HCT116 (cell line): ENCODE results near the gene ANKS1A. TPM values are rescaled to one million over a fixed set of nuclear protein-coding genes. Genes with fewer than 3 reads are reported as not detected.

Source experiments
- ATAC-seq: fragments of 200-7000 bp; cut with Tn5 transposase; 2 replicates; pipeline ENCODE4 v1.9.1; 2020; ENCODE audit warnings: mild to moderate bottlenecking, moderate library complexity
- BruUV-seq: library from RNA; stranded (reverse); fragments of 400-500 nt; replicated peaks from 2 replicates; lab custom pipeline; 2021; lab: Mats Ljungman, UMichigan
- CTCF ChIA-PET: fragments of 300-600 bp; sonication (Branson Sonifier 250); formaldehyde crosslinking; loops from one replicate; lab custom pipeline; 2021; ENCODE audit warnings: antibody characterized with exemption; lab: Charles Lee
- POLR2A ChIA-PET: fragments of 300-600, 350-600 bp; sonication (Branson Sonifier 250); formaldehyde crosslinking; loops from one replicate; lab custom pipeline; 2021; ENCODE audit warnings: antibody characterized with exemption; lab: Charles Lee
- RAD21 ChIA-PET, 2 experiments: fragments of 300-600 bp; sonication (Branson Sonifier 250); formaldehyde crosslinking; loops; one replicate each; lab custom pipeline; 2023; ENCODE audit warnings: low total read pairs in 2 of 2; ENCODE audit not compliant: uncharacterized antibody in 2 of 2, unreplicated experiment in 2 of 2, low non-redundant PET in 1 of 2; lab: Charles Lee
- DNase-seq: peaks from one replicate; pipeline ENCODE4 v3.0.0-alpha.2; 2010; ENCODE audit warnings: low read depth, low spot score
- H2AFZ ChIP-seq: fragments of 200-600 bp; shearing (Covaris generic), sonication (generic); 2 replicates; pipeline ENCODE4 v1.6.1; 2017; ENCODE audit warnings: low read depth, mixed run types, mixed read lengths, antibody characterized with exemption, low read length; ENCODE audit not compliant: poor library complexity, severe bottlenecking
- H3K27ac ChIP-seq: 2 replicates; pipeline ENCODE4 v1.5.1; 2012; ENCODE audit warnings: low read depth, low read length
- H3K27me3 ChIP-seq: fragments of 200-600 bp; sonication (generic); 2 replicates; pipeline ENCODE4 v1.6.1; 2016; ENCODE audit warnings: mixed run types, low read length, mixed read lengths; ENCODE audit not compliant: insufficient read depth
- H3K36me3 ChIP-seq, 2 experiments: fragments of 200-500 bp in 1 of 2; fragments of 200-600 bp in 1 of 2; sonication (Bioruptor generic) in 1 of 2; sonication (generic) in 1 of 2; 2 replicates each; pipeline versions ENCODE4 v1.5.1 to v1.6.1; 2014 to 2016; ENCODE audit warnings: low read length in 2 of 2, inconsistent platforms in 1 of 2, mixed read lengths in 1 of 2, mixed run types in 1 of 2; ENCODE audit not compliant: insufficient read depth in 2 of 2, control insufficient read depth in 1 of 2
- H3K4me1 ChIP-seq, 2 experiments: fragments of 200-600 bp in 1 of 2; sonication (generic) in 1 of 2; 2 replicates each; pipeline versions ENCODE4 v1.5.1 to v1.6.1; 2012 to 2017; ENCODE audit warnings: low read length in 2 of 2, inconsistent platforms in 1 of 2, mild to moderate bottlenecking in 1 of 2, mixed read lengths in 1 of 2, mixed run types in 1 of 2, moderate library complexity in 1 of 2; ENCODE audit not compliant: insufficient read depth in 2 of 2, control insufficient read depth in 1 of 2
- H3K4me2 ChIP-seq: fragments of 200-600 bp; sonication (generic); 2 replicates; pipeline ENCODE4 v1.6.1; 2017; ENCODE audit warnings: mixed run types, low read length, mixed read lengths
- H3K4me3 ChIP-seq, 2 experiments: fragments of 200-600 bp in 1 of 2; sonication (generic) in 1 of 2; replicated peaks in 1 of 2; 2 replicates each; pipeline ENCODE4 v1.5.1; 2011 to 2016; ENCODE audit warnings: low read length in 2 of 2, control low read depth in 1 of 2, low read depth in 1 of 2, mild to moderate bottlenecking in 1 of 2, mixed read lengths in 1 of 2, mixed run types in 1 of 2
- H3K79me2 ChIP-seq: fragments of 200-600 bp; sonication (generic); 2 replicates; pipeline ENCODE4 v1.6.1; 2017; ENCODE audit warnings: mild to moderate bottlenecking, mixed run types, low read length, moderate library complexity, mixed read lengths; ENCODE audit not compliant: insufficient read depth
- H3K9ac ChIP-seq: fragments of 200-600 bp; sonication (generic); 2 replicates; pipeline ENCODE4 v1.6.1; 2016; ENCODE audit warnings: low read length, mixed read lengths
- H3K9me2 ChIP-seq: fragments of 200-600 bp; sonication (generic), shearing (Covaris generic); 2 replicates; pipeline ENCODE4 v1.6.1; 2017; ENCODE audit warnings: mixed run types, mild to moderate bottlenecking, moderate library complexity; ENCODE audit not compliant: insufficient read depth
- H3K9me3 ChIP-seq, 2 experiments: fragments of 200-500 bp in 1 of 2; fragments of 200-600 bp in 1 of 2; sonication (Bioruptor generic) in 1 of 2; sonication (generic) in 1 of 2; 2 replicates each; pipeline ENCODE4 v1.6.1; 2014 to 2017; ENCODE audit warnings: low read length in 2 of 2, mixed read lengths in 2 of 2, inconsistent platforms in 1 of 2, low read depth in 1 of 2, mild to moderate bottlenecking in 1 of 2, mixed run types in 1 of 2, moderate library complexity in 1 of 2; ENCODE audit not compliant: control insufficient read depth in 1 of 2, insufficient read depth in 1 of 2
- H4K20me1 ChIP-seq: fragments of 200-600 bp; sonication (generic), shearing (Covaris generic); 2 replicates; pipeline ENCODE4 v1.6.1; 2017; ENCODE audit warnings: mixed run types, mild to moderate bottlenecking, moderate library complexity; ENCODE audit not compliant: insufficient read depth
- ATF3 ChIP-seq: IDR thresholded peaks from 2 replicates; pipeline ENCODE4 v1.6.1; 2012
- CBX3 ChIP-seq: IDR thresholded peaks from 2 replicates; pipeline ENCODE4 v1.6.1; 2012; ENCODE audit warnings: low read depth
- CEBPB ChIP-seq: IDR thresholded peaks from 2 replicates; pipeline ENCODE4 v1.6.1; 2012; ENCODE audit warnings: low read depth
- CTCF ChIP-seq, 3 experiments: fragments of 200-600 bp in 1 of 3; sonication (generic) in 1 of 3; IDR thresholded peaks in 2 of 3; conservative IDR thresholded peaks in 1 of 3; 2 replicates each; pipeline ENCODE4 v1.5.1; 2012 to 2017; ENCODE audit warnings: low read depth in 2 of 3, low read length in 2 of 3, antibody characterized with exemption in 1 of 3, borderline replicate concordance in 1 of 3, control low read depth in 1 of 3, mild to moderate bottlenecking in 1 of 3, mixed read lengths in 1 of 3, mixed run types in 1 of 3, moderate library complexity in 1 of 3; ENCODE audit not compliant: insufficient read depth in 1 of 3
- EGR1 ChIP-seq: IDR thresholded peaks from 2 replicates; pipeline ENCODE4 v1.6.1; 2012; ENCODE audit warnings: low read depth
- ELF1 ChIP-seq: IDR thresholded peaks from 2 replicates; pipeline ENCODE4 v1.6.1; 2012; ENCODE audit warnings: low read depth, borderline replicate concordance
- EZH2phosphoT487 ChIP-seq: fragments of 200-600 bp; IDR thresholded peaks from 2 replicates; pipeline ENCODE4 v1.6.1; 2018; ENCODE audit warnings: antibody characterized with exemption, borderline replicate concordance
- FOSL1 ChIP-seq: IDR thresholded peaks from 2 replicates; pipeline ENCODE4 v1.6.1; 2012; ENCODE audit warnings: low read depth
- JUND ChIP-seq: IDR thresholded peaks from 2 replicates; pipeline ENCODE4 v1.6.1; 2012
- POLR2A ChIP-seq: IDR thresholded peaks from 2 replicates; pipeline ENCODE4 v1.7.0; 2011; ENCODE audit warnings: borderline replicate concordance; ENCODE audit not compliant: insufficient read depth, insufficient read length; ENCODE audit errors: extremely low read depth
- POLR2AphosphoS5 ChIP-seq: IDR thresholded peaks from 2 replicates; pipeline ENCODE4 v1.6.1; 2011; ENCODE audit warnings: mild to moderate bottlenecking, low read depth, low read length, moderate library complexity
- RAD21 ChIP-seq: IDR thresholded peaks from 2 replicates; pipeline ENCODE4 v1.6.1; 2012; ENCODE audit warnings: low read depth, mild to moderate bottlenecking
- REST ChIP-seq: IDR thresholded peaks from 2 replicates; pipeline ENCODE4 v1.6.1; 2012; ENCODE audit warnings: low read depth
- SIN3A ChIP-seq: IDR thresholded peaks from 2 replicates; pipeline ENCODE4 v1.6.1; 2012; ENCODE audit warnings: low read depth
- SRF ChIP-seq: IDR thresholded peaks from 2 replicates; pipeline ENCODE4 v1.6.1; 2012; ENCODE audit warnings: low read depth
- TCF7L2 ChIP-seq: IDR thresholded peaks from 2 replicates; pipeline ENCODE4 v1.7.0; 2011; ENCODE audit warnings: borderline replicate concordance, inconsistent platforms; ENCODE audit not compliant: insufficient read depth, insufficient read length; ENCODE audit errors: extremely low read depth
- ZBTB33 ChIP-seq: IDR thresholded peaks from 2 replicates; pipeline ENCODE4 v1.6.1; 2011; ENCODE audit warnings: mild to moderate bottlenecking, low read length, moderate library complexity; ENCODE audit not compliant: insufficient replicate concordance; ENCODE audit errors: extremely low read depth
- ZFX ChIP-seq: fragments of 450-650 bp; IDR thresholded peaks from 2 replicates; pipeline ENCODE4 v1.6.1; 2017
- intact Hi-C: fragments of 100-400 bp; cut with micrococcal nuclease; formaldehyde crosslinking; loops from 2 replicates; pipeline ENCODE4 v1.10.0; 2022
- total RNA-seq: library from RNA; stranded (reverse); gene quantifications from one replicate; pipeline ENCODE4 v1.2.1, GENCODE V29; 2021; ENCODE audit not compliant: unreplicated experiment

The ANKS1A gene
- total RNA-seq, 1 experiment from 2014 or later, result 20.6 TPM

GRCh38 chr6:34897716-34898115 is 8.7 kb downstream of the ANKS1A start:
- CTCF ChIA-PET, result no interaction called here
- peaks cover 95% of the 10 kb centered on the region for H3K79me2 ChIP-seq

More at GRCh38 chr6:34897716-34898115, 8.7 kb downstream of the ANKS1A start:
- Histone ChIP-seq H2AFZ (no peak overlapping the region), H3K9ac (no peak overlapping the region), H3K4me1 (no peaks in the 10 kb centered on the region)
- RAD21 ChIA-PET, result no interaction called here
- intact Hi-C loops, result no loop called here
- TF ChIP-seq ELF1 (no peak), POLR2A (no peak), FOSL1 (no peak), RAD21 (no peak), CTCF (IDR thresholded peaks at IDR 0.05 in 2 of 3, conservative IDR thresholded peaks at IDR 0.05 in 1 of 3; ENCODE audit: borderline replicate concordance in 1 of 3, insufficient read depth in 1 of 3, low read depth in 2 of 3, low read length in 2 of 3) (no peak), EZH2phosphoT487 (no peak), CEBPB (no peak), SRF (no peak), CBX3 (no peak), REST (no peak), POLR2AphosphoS5 (no peak), ZBTB33 (no peak), EGR1 (no peak), ZFX (no peak), TCF7L2 (no peak), ATF3 (no peak), JUND (no peak), SIN3A (no peak)
- TF ChIP-seq, all 23 proteins: peak for 0
- H4K20me1 ChIP-seq, result no peaks in the 10 kb centered on the region
- H3K9me2 ChIP-seq, result no peaks in the 10 kb centered on the region
- no TSS peak for BruUV-seq
- H3K27ac ChIP-seq, result no peak overlapping the region
- H3K36me3 ChIP-seq, result no peaks in the 10 kb centered on the region
- H3K4me3 ChIP-seq, result no peak overlapping the region
- H3K9me3 ChIP-seq, result no peaks in the 10 kb centered on the region
- DNase-seq (no peak), ATAC-seq (no peak)
- H3K27me3 ChIP-seq, result no peaks in the 10 kb centered on the region
- H3K4me2 ChIP-seq, result no peak overlapping the region
- POLR2A ChIA-PET, result interaction anchor here (1.2 kb wide), 1 partner anchor 10 kb away, joined by 3 read pairs; the partner anchor contains the start of gene TAF11
